ENCODE results near the gene TBX1.

TBX1 gene

GRCh38 chr22:19815093-19815822, 54.7 kb downstream of the TBX1 start:
- no peak for DNase-seq (ENCODE audit: low spot score)

- DNase-seq (ENCODE audit: low spot score) = no peak
These were observed 55.3 kb downstream of the TBX1 start for GRCh38 chr22:19815823-19816290.

- no peak for DNase-seq (ENCODE audit: low spot score)
These were observed 56.0 kb downstream of the TBX1 start for GRCh38 chr22:19816372-19817119.

All from hepatic stellate cell (primary cell).